ENCODE results near the gene AKR1B15. TPM values are rescaled to one million over a fixed set of nuclear protein-coding genes. Genes with fewer than 3 reads are reported as not detected.

AKR1B15 gene
- total RNA-seq, 2 donors from 2014 or later: 0.27 to 0.28 TPM

DNA sequence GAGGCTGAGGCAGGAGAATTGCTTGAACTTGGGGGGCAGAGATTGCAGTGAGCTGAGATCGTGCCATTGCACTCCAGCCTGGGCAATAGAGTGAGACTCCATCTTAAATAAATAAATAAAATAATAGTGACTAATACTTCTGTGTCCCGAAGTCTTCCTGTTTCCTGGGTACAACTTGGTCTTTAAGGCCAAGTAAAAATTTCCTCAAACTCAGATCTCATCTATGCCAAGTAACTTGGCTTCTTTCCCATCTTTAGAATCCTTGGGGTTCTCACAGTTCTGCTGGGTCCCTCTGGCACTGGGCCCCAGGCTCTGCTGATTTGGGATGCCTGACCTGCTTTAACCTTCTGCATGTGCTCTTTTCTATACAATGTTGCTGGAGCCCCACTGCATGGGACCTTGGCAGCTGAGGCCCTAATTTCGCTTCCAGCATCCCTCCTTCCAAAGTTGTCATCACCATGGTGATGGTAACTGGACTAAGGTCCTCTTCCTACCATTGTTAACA lies 44.2 kb upstream of the AKR1B15 start:
- H3K4me1 ChIP-seq (ENCODE audit: control insufficient read depth in 1 of 2, low read depth in 2 of 2): peaks cover 6 to 10% of the 10 kb centered on the region in 2 donors

GRCh38 chr7:134505856-134506255 lies 43.1 kb upstream of the AKR1B15 start:
- peaks cover 6 to 10% of the 10 kb centered on the region in 2 donors for H3K4me1 ChIP-seq (ENCODE audit: control insufficient read depth in 1 of 2, low read depth in 2 of 2)
- no peak for ATAC-seq (ENCODE audit: insufficient number of reproducible peaks, low FRiP score, low read depth)
- no peak for DNase-seq (ENCODE audit: low spot score)
- TF ChIP-seq, protein P1, sequence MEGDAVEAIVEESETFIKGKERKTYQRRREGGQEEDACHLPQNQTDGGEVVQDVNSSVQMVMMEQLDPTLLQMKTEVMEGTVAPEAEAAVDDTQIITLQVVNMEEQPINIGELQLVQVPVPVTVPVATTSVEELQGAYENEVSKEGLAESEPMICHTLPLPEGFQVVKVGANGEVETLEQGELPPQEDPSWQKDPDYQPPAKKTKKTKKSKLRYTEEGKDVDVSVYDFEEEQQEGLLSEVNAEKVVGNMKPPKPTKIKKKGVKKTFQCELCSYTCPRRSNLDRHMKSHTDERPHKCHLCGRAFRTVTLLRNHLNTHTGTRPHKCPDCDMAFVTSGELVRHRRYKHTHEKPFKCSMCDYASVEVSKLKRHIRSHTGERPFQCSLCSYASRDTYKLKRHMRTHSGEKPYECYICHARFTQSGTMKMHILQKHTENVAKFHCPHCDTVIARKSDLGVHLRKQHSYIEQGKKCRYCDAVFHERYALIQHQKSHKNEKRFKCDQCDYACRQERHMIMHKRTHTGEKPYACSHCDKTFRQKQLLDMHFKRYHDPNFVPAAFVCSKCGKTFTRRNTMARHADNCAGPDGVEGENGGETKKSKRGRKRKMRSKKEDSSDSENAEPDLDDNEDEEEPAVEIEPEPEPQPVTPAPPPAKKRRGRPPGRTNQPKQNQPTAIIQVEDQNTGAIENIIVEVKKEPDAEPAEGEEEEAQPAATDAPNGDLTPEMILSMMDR (IDR thresholded peaks at IDR 0.05): no peak
- no peaks in the 10 kb centered on the region for H3K9me3 ChIP-seq
- no peak overlapping the region for H3K27ac ChIP-seq
- no peaks in the 10 kb centered on the region for H3K27me3 ChIP-seq (replicated peaks; ENCODE audit: insufficient read depth)
- H3K4me3 ChIP-seq: no peak overlapping the region
- H3K36me3 ChIP-seq: no peaks in the 10 kb centered on the region

More for the DNA sequence above, 44.2 kb upstream of the AKR1B15 start:
- H3K27me3 ChIP-seq (replicated peaks; ENCODE audit: insufficient read depth): no peaks in the 10 kb centered on the region
- H3K4me3 ChIP-seq: no peak overlapping the region
- no peak overlapping the region for H3K27ac ChIP-seq
- no peak for ATAC-seq (ENCODE audit: insufficient number of reproducible peaks, low FRiP score, low read depth)
- no peaks in the 10 kb centered on the region for H3K9me3 ChIP-seq
- no peaks in the 10 kb centered on the region for H3K36me3 ChIP-seq
- TF ChIP-seq, protein P1 (IDR thresholded peaks at IDR 0.05): no peak
- DNase-seq (ENCODE audit: low spot score): no peak

- ATAC-seq (ENCODE audit: insufficient number of reproducible peaks, low FRiP score, low read depth) (no peak), DNase-seq (ENCODE audit: low spot score) (no peak)
- TF ChIP-seq, protein P1 (IDR thresholded peaks at IDR 0.05): no peak
- H3K27ac ChIP-seq: no peak overlapping the region
- H3K4me1 ChIP-seq (ENCODE audit: control insufficient read depth in 1 of 2, low read depth in 2 of 2): peaks cover 6 to 7% of the 10 kb centered on the region in 2 donors
- no peak overlapping the region for H3K4me3 ChIP-seq
- no peaks in the 10 kb centered on the region for H3K36me3 ChIP-seq
- no peaks in the 10 kb centered on the region for H3K27me3 ChIP-seq (replicated peaks; ENCODE audit: insufficient read depth)
- no peaks in the 10 kb centered on the region for H3K9me3 ChIP-seq
Observed at GRCh38 chr7:134509010-134509409, 39.9 kb upstream of the AKR1B15 start.

GRCh38 chr7:134510646-134511045 lies 38.3 kb upstream of the AKR1B15 start:
- Histone ChIP-seq H3K36me3 (no peaks in the 10 kb centered on the region), H3K27ac (no peak overlapping the region), H3K27me3 (replicated peaks; ENCODE audit: insufficient read depth) (no peaks in the 10 kb centered on the region), H3K9me3 (no peaks in the 10 kb centered on the region), H3K4me3 (no peak overlapping the region), H3K4me1 (ENCODE audit: control insufficient read depth in 1 of 2, low read depth in 2 of 2) (peaks cover 8 to 10% of the 10 kb centered on the region in 2 donors)
- no peak for DNase-seq (ENCODE audit: low spot score)
- ATAC-seq (ENCODE audit: insufficient number of reproducible peaks, low FRiP score, low read depth): no peak
- TF ChIP-seq, protein P1 (IDR thresholded peaks at IDR 0.05): no peak

DNA sequence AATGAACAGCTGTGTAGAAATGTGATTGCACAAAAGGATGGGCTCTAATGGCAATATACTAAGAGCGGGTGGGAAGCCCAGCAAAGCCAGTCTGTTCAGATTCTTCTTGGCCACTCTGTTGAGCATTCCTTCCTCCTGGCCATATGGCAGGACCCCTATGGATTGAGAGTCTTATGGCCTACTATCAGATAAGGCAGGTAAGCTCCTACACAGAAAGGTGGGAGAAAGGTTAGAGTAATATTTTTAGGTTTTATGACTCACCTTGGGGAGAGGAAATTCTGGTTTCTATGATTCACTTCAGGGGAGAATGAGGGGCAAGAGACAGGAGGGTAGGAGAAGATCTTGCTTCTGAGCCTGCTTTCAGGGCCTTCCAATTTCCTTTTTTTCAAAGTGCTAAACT lies 36.6 kb upstream of the AKR1B15 start:
- no peak overlapping the region for H3K4me3 ChIP-seq
- ATAC-seq (ENCODE audit: insufficient number of reproducible peaks, low FRiP score, low read depth) (no peak), DNase-seq (ENCODE audit: low spot score) (no peak)
- no peak overlapping the region for H3K27ac ChIP-seq
- TF ChIP-seq, protein P1 (IDR thresholded peaks at IDR 0.05): no peak
- H3K27me3 ChIP-seq (replicated peaks; ENCODE audit: insufficient read depth): no peaks in the 10 kb centered on the region
- no peaks in the 10 kb centered on the region for H3K9me3 ChIP-seq
- H3K4me1 ChIP-seq (ENCODE audit: control insufficient read depth in 1 of 2, low read depth in 2 of 2): peaks cover 14 to 17% of the 10 kb centered on the region in 2 donors
- H3K36me3 ChIP-seq: no peaks in the 10 kb centered on the region

Measured in thoracic aorta (tissue), 2 donors.